Caco-2 (cell line): ENCODE measurements around the gene BGN. TPM values are rescaled to one million over a fixed set of nuclear protein-coding genes. Genes with fewer than 3 reads are reported as not detected.

ENCODE experiments used
- BruUV-seq: library from RNA; stranded (reverse); fragments of 400-500 nt; replicated peaks from 2 replicates; lab custom pipeline; 2021; lab: Mats Ljungman, UMichigan
- CTCF ChIA-PET: fragments of 300-600 bp; sonication (Branson Sonifier 250); formaldehyde crosslinking; loops from one replicate; lab custom pipeline; 2022; ENCODE audit warnings: antibody characterized with exemption; lab: Charles Lee
- POLR2A ChIA-PET: fragments of 300-600 bp; sonication (Branson Sonifier 250); formaldehyde crosslinking; loops from one replicate; lab custom pipeline; 2022; ENCODE audit warnings: antibody characterized with exemption; lab: Charles Lee
- DNase-seq, 2 experiments: peaks; one replicate each; pipeline versions ENCODE4 v3.0.0 to v3.0.0-alpha.2; 2020 to 2022
- H3K27me3 ChIP-seq: replicated peaks from 2 replicates; pipeline ENCODE4 v1.6.0; 2011; ENCODE audit warnings: low read length; ENCODE audit not compliant: control insufficient read depth, insufficient read depth
- H3K36me3 ChIP-seq: 2 replicates; pipeline ENCODE4 v1.5.1; 2011; ENCODE audit warnings: low read length; ENCODE audit not compliant: control insufficient read depth, insufficient read depth
- H3K4me1 ChIP-seq: fragments of 250-450 bp; sonication (Bioruptor Pico); 2 replicates; pipeline ENCODE4 v1.5.1; 2020; ENCODE audit warnings: mild to moderate bottlenecking
- H3K4me3 ChIP-seq: 2 replicates; pipeline ENCODE4 v1.5.1; 2011; ENCODE audit warnings: low read depth, mild to moderate bottlenecking, control low read depth, low read length
- H3K9me3 ChIP-seq: fragments of 250-450 bp; sonication (Bioruptor Pico); 2 replicates; pipeline ENCODE4 v1.5.1; 2020; ENCODE audit warnings: mild to moderate bottlenecking, moderate library complexity
- H3K27ac Mint-ChIP-seq: one replicate; pipeline ENCODE4 v1.8.0; 2022; ENCODE audit warnings: mixed read lengths; ENCODE audit not compliant: unreplicated experiment
- H3K27me3 Mint-ChIP-seq: one replicate; pipeline ENCODE4 v1.8.0; 2022; ENCODE audit warnings: mixed read lengths; ENCODE audit not compliant: insufficient read depth, unreplicated experiment
- H3K36me3 Mint-ChIP-seq: one replicate; pipeline ENCODE4 v1.8.0; 2022; ENCODE audit warnings: mild to moderate bottlenecking, mixed read lengths; ENCODE audit not compliant: insufficient read depth, unreplicated experiment
- H3K4me1 Mint-ChIP-seq: one replicate; pipeline ENCODE4 v1.8.0; 2022; ENCODE audit warnings: low read depth, mixed read lengths; ENCODE audit not compliant: unreplicated experiment
- H3K4me3 Mint-ChIP-seq: one replicate; pipeline ENCODE4 v1.8.0; 2022; ENCODE audit warnings: mild to moderate bottlenecking, moderate library complexity, mixed read lengths; ENCODE audit not compliant: unreplicated experiment
- H3K9me3 Mint-ChIP-seq: one replicate; pipeline ENCODE4 v1.8.0; 2022; ENCODE audit warnings: mixed read lengths; ENCODE audit not compliant: unreplicated experiment
- intact Hi-C: fragments of 100-400 bp; cut with micrococcal nuclease; formaldehyde crosslinking; loops from one replicate; pipeline ENCODE4 v1.10.0; 2022; ENCODE audit not compliant: unreplicated experiment
- total RNA-seq: library from RNA; stranded (reverse); gene quantifications from 2 replicates; pipeline ENCODE4 v1.2.3, GENCODE V29; 2022
- TF ChIP-seq, protein P1 (sequence below), 2 experiments: fragments of 200-600 bp in 1 of 2; IDR thresholded peaks; 1 replicate in 1 of 2; 2 replicates in 1 of 2; pipeline versions ENCODE4 v1.5.1 to v1.8.0; 2011 to 2022; ENCODE audit warnings: antibody characterized with exemption in 1 of 2, control low read depth in 1 of 2, inconsistent platforms in 1 of 2, low read depth in 1 of 2, low read length in 1 of 2, mild to moderate bottlenecking in 1 of 2, moderate library complexity in 1 of 2; ENCODE audit not compliant: insufficient read depth in 1 of 2, severe bottlenecking in 1 of 2, unreplicated experiment in 1 of 2

Gene BGN
- total RNA-seq, 1 experiment from 2014 or later, result 9.9 TPM

DNA sequence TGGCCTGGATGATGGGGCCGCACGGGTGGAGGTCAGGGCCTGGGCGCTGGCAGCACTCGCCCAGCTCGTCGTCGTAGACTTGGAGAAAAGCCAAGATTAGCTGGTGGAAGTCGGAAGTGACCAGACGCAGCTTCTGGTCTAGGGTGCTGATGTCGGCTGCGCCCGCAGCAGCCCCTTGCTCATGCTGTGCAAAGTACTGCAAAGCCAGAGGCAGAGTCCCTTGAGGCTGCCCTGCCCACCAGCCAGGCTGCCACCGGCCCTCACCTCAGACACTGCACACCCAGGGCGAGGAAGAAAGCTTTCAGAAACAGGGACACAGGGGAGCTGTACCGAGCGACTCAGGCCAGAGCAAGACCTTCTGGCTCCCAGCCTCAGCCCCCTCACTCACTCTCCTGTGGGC is 39.2 kb upstream of the BGN start:
- Mint-ChIP-seq H3K36me3 (peaks cover 13% of the 10 kb centered on the region), H3K9me3 (no peaks in the 10 kb centered on the region), H3K27me3 (no peaks in the 10 kb centered on the region), H3K4me3 (no peak overlapping the region), H3K4me1 (no peaks in the 10 kb centered on the region), H3K27ac (no peak overlapping the region)
- POLR2A ChIA-PET, result no interaction called here
- no peak for DNase-seq
- TF ChIP-seq, protein P1, sequence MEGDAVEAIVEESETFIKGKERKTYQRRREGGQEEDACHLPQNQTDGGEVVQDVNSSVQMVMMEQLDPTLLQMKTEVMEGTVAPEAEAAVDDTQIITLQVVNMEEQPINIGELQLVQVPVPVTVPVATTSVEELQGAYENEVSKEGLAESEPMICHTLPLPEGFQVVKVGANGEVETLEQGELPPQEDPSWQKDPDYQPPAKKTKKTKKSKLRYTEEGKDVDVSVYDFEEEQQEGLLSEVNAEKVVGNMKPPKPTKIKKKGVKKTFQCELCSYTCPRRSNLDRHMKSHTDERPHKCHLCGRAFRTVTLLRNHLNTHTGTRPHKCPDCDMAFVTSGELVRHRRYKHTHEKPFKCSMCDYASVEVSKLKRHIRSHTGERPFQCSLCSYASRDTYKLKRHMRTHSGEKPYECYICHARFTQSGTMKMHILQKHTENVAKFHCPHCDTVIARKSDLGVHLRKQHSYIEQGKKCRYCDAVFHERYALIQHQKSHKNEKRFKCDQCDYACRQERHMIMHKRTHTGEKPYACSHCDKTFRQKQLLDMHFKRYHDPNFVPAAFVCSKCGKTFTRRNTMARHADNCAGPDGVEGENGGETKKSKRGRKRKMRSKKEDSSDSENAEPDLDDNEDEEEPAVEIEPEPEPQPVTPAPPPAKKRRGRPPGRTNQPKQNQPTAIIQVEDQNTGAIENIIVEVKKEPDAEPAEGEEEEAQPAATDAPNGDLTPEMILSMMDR (IDR thresholded peaks at IDR 0.05; ENCODE audit: insufficient read depth in 1 of 2, low read depth in 1 of 2, low read length in 1 of 2, severe bottlenecking in 1 of 2, unreplicated experiment in 1 of 2), result no peak
- Histone ChIP-seq H3K4me1 (peaks cover 8% of the 10 kb centered on the region; the same call in 1 of the 2 replicates), H3K4me3 (no peak overlapping the region), H3K9me3 (no peaks in the 10 kb centered on the region), H3K36me3 (no peaks in the 10 kb centered on the region), H3K27me3 (no peaks in the 10 kb centered on the region)
- BruUV-seq, result no TSS peak
- intact Hi-C loops, result no loop called here
- CTCF ChIA-PET, result interaction anchor here (0.6 kb wide), 1 partner anchor 52 kb away, joined by 3 read pairs; no protein-coding TSS in a partner anchor

GRCh38 chrX:153456161-153456560 is 38.6 kb upstream of the BGN start:
- no peaks in the 10 kb centered on the region for H3K27me3 Mint-ChIP-seq
- peaks cover 18% of the 10 kb centered on the region for H3K36me3 Mint-ChIP-seq
- ChIA-PET CTCF (no interaction called here), POLR2A (no interaction called here)
- intact Hi-C loops, result no loop called here
- H3K4me3 Mint-ChIP-seq, result no peak overlapping the region
- H3K9me3 ChIP-seq, result no peaks in the 10 kb centered on the region
- H3K27ac Mint-ChIP-seq, result no peak overlapping the region
- no peaks in the 10 kb centered on the region for H3K9me3 Mint-ChIP-seq
- H3K4me1 ChIP-seq, result peaks cover 8% of the 10 kb centered on the region; the same call in 1 of the 2 replicates
- H3K27me3 ChIP-seq, result no peaks in the 10 kb centered on the region
- no peaks in the 10 kb centered on the region for H3K4me1 Mint-ChIP-seq
- TF ChIP-seq, protein P1 (IDR thresholded peaks at IDR 0.05; ENCODE audit: insufficient read depth in 1 of 2, low read depth in 1 of 2, low read length in 1 of 2, severe bottlenecking in 1 of 2, unreplicated experiment in 1 of 2), result no peak
- H3K4me3 ChIP-seq, result no peak overlapping the region
- no peak for DNase-seq
- H3K36me3 ChIP-seq, result no peaks in the 10 kb centered on the region
- no TSS peak for BruUV-seq

DNA sequence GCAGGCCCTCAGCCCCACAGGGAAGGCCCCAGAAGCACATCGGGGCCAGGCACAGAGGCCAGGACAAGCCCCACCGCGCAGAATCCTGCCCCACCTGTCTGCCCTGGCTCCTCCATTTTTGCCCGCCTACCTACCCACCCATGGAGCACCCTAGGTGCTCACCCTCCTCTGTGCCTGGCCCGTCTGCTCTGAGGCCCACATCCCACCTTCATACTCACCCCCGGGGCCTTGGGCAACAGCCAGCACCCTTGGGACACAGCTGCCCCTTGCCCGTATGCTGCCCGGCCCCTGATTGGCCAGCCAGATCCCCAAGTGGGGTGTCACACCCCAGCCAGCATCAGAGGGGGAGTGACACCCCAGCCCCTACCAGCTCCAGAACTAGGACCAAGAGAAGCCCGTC is 38.1 kb upstream of the BGN start:
- intact Hi-C loops, result no loop called here
- Mint-ChIP-seq H3K27me3 (no peaks in the 10 kb centered on the region), H3K27ac (no peak overlapping the region), H3K4me1 (no peaks in the 10 kb centered on the region), H3K36me3 (peaks cover 19% of the 10 kb centered on the region), H3K4me3 (no peak overlapping the region), H3K9me3 (no peaks in the 10 kb centered on the region)
- Histone ChIP-seq H3K9me3 (no peaks in the 10 kb centered on the region), H3K27me3 (no peaks in the 10 kb centered on the region), H3K4me1 (peaks cover 8% of the 10 kb centered on the region; the same call in 1 of the 2 replicates), H3K36me3 (no peaks in the 10 kb centered on the region), H3K4me3 (no peak overlapping the region)
- POLR2A ChIA-PET, result no interaction called here
- CTCF ChIA-PET, result no interaction called here
- no TSS peak for BruUV-seq
- TF ChIP-seq, protein P1 (IDR thresholded peaks at IDR 0.05; ENCODE audit: insufficient read depth in 1 of 2, low read depth in 1 of 2, low read length in 1 of 2, severe bottlenecking in 1 of 2, unreplicated experiment in 1 of 2), result no peak
- DNase-seq, result no peak
